HEK293 (cell line): Measurements from ENCODE around the gene SGMS1.

Experiments used
- CTCF ChIA-PET: fragments of 350-600 bp; formaldehyde crosslinking; extraction: SDS; loops from one replicate; lab custom pipeline; 2021; ENCODE audit warnings: antibody characterized with exemption; lab: Yijun Ruan, JAX
- POLR2A ChIA-PET: fragments of 300-600 bp; formaldehyde crosslinking; extraction: SDS; loops from one replicate; lab custom pipeline; 2020; ENCODE audit warnings: antibody characterized with exemption, inconsistent platforms; lab: Yijun Ruan, JAX
- H3K27ac ChIP-seq: fragments of 200-500 bp; sonication (Bioruptor generic); 2 replicates; pipeline ENCODE4 v1.5.1; 2014; ENCODE audit warnings: low read depth, low read length, control low read depth, inconsistent platforms; ENCODE audit errors: extremely low read depth
- H3K36me3 ChIP-seq, 2 experiments: fragments of 200-500 bp in 1 of 2; sonication (Bioruptor generic) in 1 of 2; 1 replicate in 1 of 2; 2 replicates in 1 of 2; pipeline ENCODE4 v1.5.1; 2014 to 2017; ENCODE audit warnings: inconsistent platforms in 2 of 2, low read length in 2 of 2; ENCODE audit not compliant: control insufficient read depth in 2 of 2, insufficient read depth in 1 of 2
- H3K4me1 ChIP-seq: fragments of 200-500 bp; sonication (Bioruptor generic); 2 replicates; pipeline ENCODE4 v1.5.1; 2014; ENCODE audit warnings: mild to moderate bottlenecking, low read length, inconsistent platforms; ENCODE audit not compliant: control insufficient read depth, insufficient read depth
- H3K4me3 ChIP-seq: 2 replicates; pipeline ENCODE4 v1.5.1; 2011; ENCODE audit warnings: low read depth, mild to moderate bottlenecking, control low read depth, low read length, moderate library complexity
- H3K9me3 ChIP-seq: fragments of 200-500 bp; sonication (Bioruptor generic); 2 replicates; pipeline ENCODE4 v1.5.1; 2014; ENCODE audit warnings: low read depth, low read length, inconsistent platforms; ENCODE audit not compliant: control insufficient read depth, insufficient read depth
- GLIS2 ChIP-seq: fragments of 450-650 bp; formaldehyde crosslinking; IDR thresholded peaks from 2 replicates; pipeline ENCODE4 v1.5.1; 2016; ENCODE audit warnings: missing biosample characterization, missing genetic modification characterization
- KLF9 ChIP-seq: fragments of 450-650 bp; formaldehyde crosslinking; IDR thresholded peaks from 2 replicates; pipeline ENCODE4 v1.5.1; 2016; ENCODE audit warnings: missing biosample characterization, missing genetic modification characterization, low read depth
- PRDM1 ChIP-seq: fragments of 450-650 bp; formaldehyde crosslinking; IDR thresholded peaks from 2 replicates; pipeline ENCODE4; 2016; ENCODE audit warnings: missing biosample characterization, missing genetic modification characterization
- SP2 ChIP-seq: fragments of 450-650 bp; formaldehyde crosslinking; IDR thresholded peaks from 2 replicates; pipeline ENCODE4 v1.5.1; 2016; ENCODE audit warnings: missing biosample characterization, missing genetic modification characterization
- WT1 ChIP-seq: fragments of 450-650 bp; formaldehyde crosslinking; IDR thresholded peaks from 2 replicates; pipeline ENCODE4 v1.5.1; 2016; ENCODE audit warnings: missing biosample characterization, missing genetic modification characterization
- ZBTB17 ChIP-seq: fragments of 450-650 bp; formaldehyde crosslinking; IDR thresholded peaks from 2 replicates; pipeline ENCODE4 v1.5.1; 2016; ENCODE audit warnings: missing biosample characterization, missing genetic modification characterization
- ZNF133 ChIP-seq: fragments of 450-650 bp; formaldehyde crosslinking; IDR thresholded peaks from 2 replicates; pipeline ENCODE4 v1.5.1; 2016; ENCODE audit warnings: missing biosample characterization, missing genetic modification characterization
- ZNF140 ChIP-seq: fragments of 450-650 bp; formaldehyde crosslinking; IDR thresholded peaks from 2 replicates; pipeline ENCODE4 v1.5.1; 2016; ENCODE audit warnings: missing biosample characterization, missing genetic modification characterization
- ZNF16 ChIP-seq: fragments of 450-650 bp; formaldehyde crosslinking; IDR thresholded peaks from 2 replicates; pipeline ENCODE4 v1.5.1; 2016; ENCODE audit warnings: low read depth, missing biosample characterization, missing genetic modification characterization
- ZNF202 ChIP-seq: fragments of 450-650 bp; formaldehyde crosslinking; IDR thresholded peaks from 2 replicates; pipeline ENCODE4 v1.5.1; 2016; ENCODE audit warnings: missing biosample characterization, missing genetic modification characterization, borderline replicate concordance
- ZNF341 ChIP-seq: fragments of 450-650 bp; formaldehyde crosslinking; IDR thresholded peaks from 2 replicates; pipeline ENCODE4; 2016; ENCODE audit warnings: low read depth, missing biosample characterization, missing genetic modification characterization
- ZNF37A ChIP-seq: fragments of 450-650 bp; IDR thresholded peaks from 2 replicates; pipeline ENCODE4 v1.5.1; 2018; ENCODE audit warnings: missing biosample characterization, missing genetic modification characterization
- ZSCAN30 ChIP-seq: fragments of 450-650 bp; IDR thresholded peaks from 2 replicates; pipeline ENCODE4 v1.5.1; 2018; ENCODE audit warnings: missing biosample characterization, mild to moderate bottlenecking, missing genetic modification characterization, moderate library complexity
- TF ChIP-seq, protein P1 (sequence below): fragments of 450-650 bp; formaldehyde crosslinking; conservative IDR thresholded peaks from 2 replicates; pipeline ENCODE4 v1.5.1; 2016; ENCODE audit warnings: low read depth, missing biosample characterization, missing genetic modification characterization
- TF ChIP-seq, protein P2 (sequence below): fragments of 450-650 bp; formaldehyde crosslinking; IDR thresholded peaks from 2 replicates; pipeline ENCODE4 v1.5.1; 2016; ENCODE audit warnings: missing biosample characterization, missing genetic modification characterization
- TF ChIP-seq, protein P3 (sequence below): fragments of 450-650 bp; formaldehyde crosslinking; IDR thresholded peaks from 2 replicates; pipeline ENCODE4 v1.5.1; 2016; ENCODE audit warnings: missing biosample characterization, missing genetic modification characterization
- TF ChIP-seq, protein P4 (sequence below): fragments of 450-650 bp; formaldehyde crosslinking; IDR thresholded peaks from 2 replicates; pipeline ENCODE4 v1.5.1; 2017; ENCODE audit warnings: missing biosample characterization, mild to moderate bottlenecking, missing genetic modification characterization, moderate library complexity
- TF ChIP-seq, protein P5 (sequence below): fragments of 450-650 bp; IDR thresholded peaks from 2 replicates; pipeline ENCODE4 v1.5.1; 2018; ENCODE audit warnings: missing biosample characterization, missing genetic modification characterization

The SGMS1 gene

DNA sequence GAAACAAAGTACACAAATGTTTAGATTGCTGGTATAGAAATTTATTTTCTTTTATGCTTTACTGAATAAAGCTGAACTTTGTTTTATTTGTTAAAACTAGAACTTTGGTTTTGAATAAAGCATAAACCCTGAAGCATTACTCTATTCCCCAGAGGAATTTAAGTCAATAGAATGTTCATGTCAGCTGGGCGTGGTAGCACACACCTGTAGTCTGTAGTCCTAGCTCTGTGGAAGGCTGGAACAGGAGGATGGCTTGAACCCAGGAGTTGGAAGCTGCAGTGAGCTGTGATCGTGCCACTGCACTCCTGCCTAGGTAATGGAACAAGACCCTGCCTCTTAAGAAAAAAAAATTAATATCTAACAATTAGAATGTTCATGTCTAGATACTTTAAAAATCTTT, 233.5 kb downstream of the SGMS1 start:
- H3K9me3 ChIP-seq, result no peaks in the 10 kb centered on the region
- POLR2A ChIA-PET, result no interaction called here
- no peak for TF ChIP-seq ZNF133 (tag by site-specific recombination)
- TF ChIP-seq, protein P1, sequence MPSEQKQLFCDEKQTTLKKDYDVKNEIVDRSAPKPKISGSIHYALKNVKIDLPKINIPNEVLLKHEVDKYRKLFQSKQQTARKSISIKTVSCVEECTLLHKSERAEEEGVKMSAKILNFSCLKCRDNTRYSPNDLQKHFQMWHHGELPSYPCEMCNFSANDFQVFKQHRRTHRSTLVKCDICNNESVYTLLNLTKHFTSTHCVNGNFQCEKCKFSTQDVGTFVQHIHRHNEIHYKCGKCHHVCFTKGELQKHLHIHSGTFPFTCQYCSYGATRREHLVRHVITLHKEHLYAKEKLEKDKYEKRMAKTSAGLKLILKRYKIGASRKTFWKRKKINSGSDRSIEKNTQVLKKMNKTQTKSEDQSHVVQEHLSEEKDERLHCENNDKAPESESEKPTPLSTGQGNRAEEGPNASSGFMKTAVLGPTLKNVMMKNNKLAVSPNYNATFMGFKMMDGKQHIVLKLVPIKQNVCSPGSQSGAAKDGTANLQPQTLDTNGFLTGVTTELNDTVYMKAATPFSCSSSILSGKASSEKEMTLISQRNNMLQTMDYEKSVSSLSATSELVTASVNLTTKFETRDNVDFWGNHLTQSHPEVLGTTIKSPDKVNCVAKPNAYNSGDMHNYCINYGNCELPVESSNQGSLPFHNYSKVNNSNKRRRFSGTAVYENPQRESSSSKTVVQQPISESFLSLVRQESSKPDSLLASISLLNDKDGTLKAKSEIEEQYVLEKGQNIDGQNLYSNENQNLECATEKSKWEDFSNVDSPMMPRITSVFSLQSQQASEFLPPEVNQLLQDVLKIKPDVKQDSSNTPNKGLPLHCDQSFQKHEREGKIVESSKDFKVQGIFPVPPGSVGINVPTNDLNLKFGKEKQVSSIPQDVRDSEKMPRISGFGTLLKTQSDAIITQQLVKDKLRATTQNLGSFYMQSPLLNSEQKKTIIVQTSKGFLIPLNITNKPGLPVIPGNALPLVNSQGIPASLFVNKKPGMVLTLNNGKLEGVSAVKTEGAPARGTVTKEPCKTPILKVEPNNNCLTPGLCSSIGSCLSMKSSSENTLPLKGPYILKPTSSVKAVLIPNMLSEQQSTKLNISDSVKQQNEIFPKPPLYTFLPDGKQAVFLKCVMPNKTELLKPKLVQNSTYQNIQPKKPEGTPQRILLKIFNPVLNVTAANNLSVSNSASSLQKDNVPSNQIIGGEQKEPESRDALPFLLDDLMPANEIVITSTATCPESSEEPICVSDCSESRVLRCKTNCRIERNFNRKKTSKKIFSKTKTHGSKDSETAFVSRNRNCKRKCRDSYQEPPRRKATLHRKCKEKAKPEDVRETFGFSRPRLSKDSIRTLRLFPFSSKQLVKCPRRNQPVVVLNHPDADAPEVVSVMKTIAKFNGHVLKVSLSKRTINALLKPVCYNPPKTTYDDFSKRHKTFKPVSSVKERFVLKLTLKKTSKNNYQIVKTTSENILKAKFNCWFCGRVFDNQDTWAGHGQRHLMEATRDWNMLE, result no peak
- TF ChIP-seq, protein P2, sequence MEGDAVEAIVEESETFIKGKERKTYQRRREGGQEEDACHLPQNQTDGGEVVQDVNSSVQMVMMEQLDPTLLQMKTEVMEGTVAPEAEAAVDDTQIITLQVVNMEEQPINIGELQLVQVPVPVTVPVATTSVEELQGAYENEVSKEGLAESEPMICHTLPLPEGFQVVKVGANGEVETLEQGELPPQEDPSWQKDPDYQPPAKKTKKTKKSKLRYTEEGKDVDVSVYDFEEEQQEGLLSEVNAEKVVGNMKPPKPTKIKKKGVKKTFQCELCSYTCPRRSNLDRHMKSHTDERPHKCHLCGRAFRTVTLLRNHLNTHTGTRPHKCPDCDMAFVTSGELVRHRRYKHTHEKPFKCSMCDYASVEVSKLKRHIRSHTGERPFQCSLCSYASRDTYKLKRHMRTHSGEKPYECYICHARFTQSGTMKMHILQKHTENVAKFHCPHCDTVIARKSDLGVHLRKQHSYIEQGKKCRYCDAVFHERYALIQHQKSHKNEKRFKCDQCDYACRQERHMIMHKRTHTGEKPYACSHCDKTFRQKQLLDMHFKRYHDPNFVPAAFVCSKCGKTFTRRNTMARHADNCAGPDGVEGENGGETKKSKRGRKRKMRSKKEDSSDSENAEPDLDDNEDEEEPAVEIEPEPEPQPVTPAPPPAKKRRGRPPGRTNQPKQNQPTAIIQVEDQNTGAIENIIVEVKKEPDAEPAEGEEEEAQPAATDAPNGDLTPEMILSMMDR (tag by site-specific recombination), result no peak
- H3K27ac ChIP-seq, result no peak overlapping the region
- CTCF ChIA-PET, result no interaction called here
- H3K4me1 ChIP-seq, result peaks cover 19% of the 10 kb centered on the region
- H3K36me3 ChIP-seq, result no peaks in the 10 kb centered on the region
- H3K4me3 ChIP-seq, result no peak overlapping the region

DNA sequence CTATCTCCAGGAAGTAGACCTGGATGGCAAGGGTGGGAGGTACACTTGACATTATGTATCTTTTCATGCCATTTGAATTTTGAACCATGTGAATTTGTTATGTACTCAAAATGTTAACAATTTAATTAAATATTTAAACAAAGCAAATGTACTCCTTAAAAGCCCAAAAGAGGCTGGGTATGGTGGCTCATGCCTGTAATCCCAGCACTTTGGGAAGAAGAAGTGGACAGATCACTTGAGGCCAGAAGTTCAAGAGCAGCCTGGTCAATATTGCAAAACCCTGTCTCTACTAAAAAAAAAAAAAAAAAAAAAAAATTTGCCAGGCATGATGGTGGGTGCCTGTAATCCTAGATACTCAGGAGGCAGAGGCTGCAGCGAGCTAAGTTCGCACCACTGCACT, 235.6 kb downstream of the SGMS1 start:
- Histone ChIP-seq H3K9me3 (no peaks in the 10 kb centered on the region), H3K36me3 (no peaks in the 10 kb centered on the region), H3K4me3 (no peak overlapping the region), H3K27ac (no peak overlapping the region), H3K4me1 (peaks cover 7% of the 10 kb centered on the region)
- ChIA-PET POLR2A (no interaction called here), CTCF (interaction anchor here (1.6 kb wide), 1 partner anchor 20 kb away, joined by 5 read pairs; no protein-coding TSS in a partner anchor)
- no peak for TF ChIP-seq ZNF341 (tag by site-specific recombination)
- TF ChIP-seq, protein P3, sequence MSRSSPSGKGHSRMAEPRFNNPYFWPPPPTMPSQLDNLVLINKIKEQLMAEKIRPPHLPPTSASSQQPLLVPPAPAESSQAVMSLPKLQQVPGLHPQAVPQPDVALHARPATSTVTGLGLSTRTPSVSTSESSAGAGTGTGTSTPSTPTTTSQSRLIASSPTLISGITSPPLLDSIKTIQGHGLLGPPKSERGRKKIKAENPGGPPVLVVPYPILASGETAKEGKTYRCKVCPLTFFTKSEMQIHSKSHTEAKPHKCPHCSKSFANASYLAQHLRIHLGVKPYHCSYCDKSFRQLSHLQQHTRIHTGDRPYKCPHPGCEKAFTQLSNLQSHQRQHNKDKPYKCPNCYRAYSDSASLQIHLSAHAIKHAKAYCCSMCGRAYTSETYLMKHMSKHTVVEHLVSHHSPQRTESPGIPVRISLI (tag by site-specific recombination), result peak; percentile 35; the same call in 1 of the 2 replicates

DNA sequence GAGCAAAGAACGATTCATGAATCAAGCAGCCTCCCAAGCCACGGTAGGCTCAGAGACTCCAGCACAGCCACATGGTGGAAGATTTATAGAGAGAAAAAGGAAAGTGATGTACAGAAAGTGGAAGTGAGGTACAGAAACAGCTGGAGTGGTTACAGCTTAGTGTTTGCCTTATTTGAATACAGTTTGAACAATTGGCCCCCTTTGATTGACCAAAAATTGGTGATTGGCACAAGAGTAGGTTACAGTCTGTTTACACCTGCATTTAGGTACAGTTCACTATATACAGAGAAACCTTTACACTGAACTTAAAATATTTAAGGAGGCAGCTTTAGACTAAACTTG, 236.1 kb downstream of the SGMS1 start:
- ChIA-PET CTCF (interaction anchor here (1.6 kb wide), 1 partner anchor 20 kb away, joined by 5 read pairs; no protein-coding TSS in a partner anchor), POLR2A (no interaction called here)
- H3K36me3 ChIP-seq, result no peaks in the 10 kb centered on the region
- H3K4me3 ChIP-seq, result no peak overlapping the region
- H3K9me3 ChIP-seq, result no peaks in the 10 kb centered on the region
- H3K27ac ChIP-seq, result no peak overlapping the region
- TF ChIP-seq KLF9 (tag by site-specific recombination), result no peak
- no peak for TF ChIP-seq ZSCAN30 (tag by site-specific recombination)
- no peak for TF ChIP-seq ZNF16 (tag by site-specific recombination)
- TF ChIP-seq ZNF37A, result no peak
- TF ChIP-seq GLIS2 (tag by site-specific recombination), result no peak
- TF ChIP-seq, protein P4, sequence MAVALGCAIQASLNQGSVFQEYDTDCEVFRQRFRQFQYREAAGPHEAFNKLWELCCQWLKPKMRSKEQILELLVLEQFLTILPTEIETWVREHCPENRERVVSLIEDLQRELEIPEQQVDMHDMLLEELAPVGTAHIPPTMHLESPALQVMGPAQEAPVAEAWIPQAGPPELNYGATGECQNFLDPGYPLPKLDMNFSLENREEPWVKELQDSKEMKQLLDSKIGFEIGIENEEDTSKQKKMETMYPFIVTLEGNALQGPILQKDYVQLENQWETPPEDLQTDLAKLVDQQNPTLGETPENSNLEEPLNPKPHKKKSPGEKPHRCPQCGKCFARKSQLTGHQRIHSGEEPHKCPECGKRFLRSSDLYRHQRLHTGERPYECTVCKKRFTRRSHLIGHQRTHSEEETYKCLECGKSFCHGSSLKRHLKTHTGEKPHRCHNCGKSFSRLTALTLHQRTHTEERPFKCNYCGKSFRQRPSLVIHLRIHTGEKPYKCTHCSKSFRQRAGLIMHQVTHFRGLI, result no peak
- no peak for TF ChIP-seq ZNF202 (tag by site-specific recombination)
- no peak for TF ChIP-seq ZNF140 (tag by site-specific recombination)
- no peak for TF ChIP-seq WT1 (tag by site-specific recombination)
- TF ChIP-seq, protein P5, sequence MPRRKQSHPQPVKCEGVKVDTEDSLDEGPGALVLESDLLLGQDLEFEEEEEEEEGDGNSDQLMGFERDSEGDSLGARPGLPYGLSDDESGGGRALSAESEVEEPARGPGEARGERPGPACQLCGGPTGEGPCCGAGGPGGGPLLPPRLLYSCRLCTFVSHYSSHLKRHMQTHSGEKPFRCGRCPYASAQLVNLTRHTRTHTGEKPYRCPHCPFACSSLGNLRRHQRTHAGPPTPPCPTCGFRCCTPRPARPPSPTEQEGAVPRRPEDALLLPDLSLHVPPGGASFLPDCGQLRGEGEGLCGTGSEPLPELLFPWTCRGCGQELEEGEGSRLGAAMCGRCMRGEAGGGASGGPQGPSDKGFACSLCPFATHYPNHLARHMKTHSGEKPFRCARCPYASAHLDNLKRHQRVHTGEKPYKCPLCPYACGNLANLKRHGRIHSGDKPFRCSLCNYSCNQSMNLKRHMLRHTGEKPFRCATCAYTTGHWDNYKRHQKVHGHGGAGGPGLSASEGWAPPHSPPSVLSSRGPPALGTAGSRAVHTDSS (tag by site-specific recombination), result no peak
- no peak for TF ChIP-seq ZBTB17 (tag by site-specific recombination)
- no peak for TF ChIP-seq PRDM1 (tag by site-specific recombination)
- TF ChIP-seq SP2 (tag by site-specific recombination), result no peak
- H3K4me1 ChIP-seq, result peaks cover 4% of the 10 kb centered on the region
